Measurements from ENCODE around the gene TM9SF1. TPM values are rescaled to one million over a fixed set of nuclear protein-coding genes. Genes with fewer than 3 reads are reported as not detected.
"Not testable (repeated sequence)": the region's sequence is repeated elsewhere in the genome, so short reads cannot be mapped to it uniquely, and the experiment has no call there.

The TM9SF1 gene
- total RNA-seq, 1 experiment from 2014 or later, result 84.2 TPM

DNA sequence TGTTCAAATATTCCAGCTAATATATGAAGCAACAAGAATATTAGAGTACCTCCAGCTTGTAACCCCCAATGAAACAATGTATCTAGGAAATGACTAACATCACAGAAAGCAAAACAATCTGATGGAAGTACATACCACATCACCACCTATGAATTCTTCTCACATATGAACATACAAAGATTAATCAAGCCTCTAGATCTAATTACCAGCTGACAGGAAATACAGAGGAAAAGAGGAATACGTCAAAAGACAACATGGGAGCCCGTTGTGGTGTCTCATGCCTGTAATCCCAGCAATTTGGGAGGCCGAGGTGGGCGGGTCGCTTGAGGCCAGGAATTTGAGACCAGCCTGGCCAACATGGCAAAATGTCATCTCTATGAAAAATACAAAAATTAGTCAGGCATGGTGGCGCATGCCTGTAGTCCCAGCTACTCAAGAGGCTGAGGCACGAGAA is 29.4 kb upstream of the TM9SF1 start:
- peak; percentile 83 for DNase-seq (ENCODE audit: low read depth)

GRCh38 chr14:24222987-24223386 is 27.7 kb upstream of the TM9SF1 start:
- DNase-seq (ENCODE audit: low read depth), result not testable (repeated sequence)

DNA sequence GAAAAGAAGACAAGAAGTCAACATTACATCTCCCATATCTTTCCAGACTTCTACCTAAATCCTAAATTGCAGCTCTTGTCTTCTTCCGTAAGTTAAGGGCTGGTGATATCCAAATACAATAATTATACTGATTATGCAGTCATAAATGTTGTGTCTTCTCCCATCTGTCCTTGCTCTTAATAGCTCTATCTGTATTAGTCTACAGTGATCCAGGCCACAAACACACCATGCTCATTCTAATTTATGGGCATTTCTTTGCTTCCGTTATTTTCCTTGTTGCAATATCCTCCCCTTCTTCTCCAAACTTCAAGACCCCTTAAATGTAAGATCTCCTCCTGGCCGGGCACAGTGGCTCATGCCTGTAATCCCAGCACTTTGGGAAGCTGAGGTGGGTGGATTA is 24.3 kb upstream of the TM9SF1 start:
- no peak for DNase-seq (ENCODE audit: low read depth)

GRCh38 chr14:24219080-24219479 is 23.8 kb upstream of the TM9SF1 start:
- DNase-seq (ENCODE audit: low read depth), result no peak

DNA sequence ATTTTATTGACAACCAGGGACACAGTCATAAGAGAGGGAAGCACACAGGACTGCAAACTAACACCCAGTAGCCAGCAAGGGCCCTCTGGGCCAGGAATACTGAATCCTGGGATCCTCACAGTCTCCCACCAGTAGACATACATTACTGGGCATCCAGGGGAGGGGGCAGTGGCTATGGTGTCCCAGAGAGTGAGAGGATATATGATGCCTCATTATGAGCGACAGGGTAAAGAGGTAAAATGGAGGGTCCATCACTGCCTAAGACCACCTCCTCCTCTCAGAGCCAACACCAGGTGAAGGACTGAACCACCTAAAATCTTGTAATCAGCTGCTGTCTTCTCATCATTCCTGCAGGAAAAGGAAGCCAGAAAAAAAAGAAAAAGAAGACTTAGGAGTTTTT is 21.6 kb upstream of the TM9SF1 start:
- not testable (repeated sequence) for DNase-seq (ENCODE audit: low read depth)

DNA sequence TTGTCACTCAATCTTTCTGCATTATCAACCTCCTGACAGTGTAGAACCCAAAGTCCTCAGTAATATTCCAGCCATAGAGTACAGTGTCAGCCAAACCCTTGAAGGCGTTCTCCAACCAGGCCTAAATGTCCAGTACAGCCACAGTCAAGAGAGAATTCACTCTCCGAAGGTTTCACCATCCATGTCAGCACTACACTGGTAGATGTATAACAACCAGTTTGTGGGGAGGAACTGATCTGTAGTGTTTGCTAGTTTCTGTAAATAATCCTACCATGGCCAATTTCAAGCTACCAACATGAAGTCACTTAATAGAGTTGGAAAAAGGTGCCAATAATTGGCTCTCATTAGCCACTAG is 21.1 kb upstream of the TM9SF1 start:
- no peak for DNase-seq (ENCODE audit: low read depth)

DNA sequence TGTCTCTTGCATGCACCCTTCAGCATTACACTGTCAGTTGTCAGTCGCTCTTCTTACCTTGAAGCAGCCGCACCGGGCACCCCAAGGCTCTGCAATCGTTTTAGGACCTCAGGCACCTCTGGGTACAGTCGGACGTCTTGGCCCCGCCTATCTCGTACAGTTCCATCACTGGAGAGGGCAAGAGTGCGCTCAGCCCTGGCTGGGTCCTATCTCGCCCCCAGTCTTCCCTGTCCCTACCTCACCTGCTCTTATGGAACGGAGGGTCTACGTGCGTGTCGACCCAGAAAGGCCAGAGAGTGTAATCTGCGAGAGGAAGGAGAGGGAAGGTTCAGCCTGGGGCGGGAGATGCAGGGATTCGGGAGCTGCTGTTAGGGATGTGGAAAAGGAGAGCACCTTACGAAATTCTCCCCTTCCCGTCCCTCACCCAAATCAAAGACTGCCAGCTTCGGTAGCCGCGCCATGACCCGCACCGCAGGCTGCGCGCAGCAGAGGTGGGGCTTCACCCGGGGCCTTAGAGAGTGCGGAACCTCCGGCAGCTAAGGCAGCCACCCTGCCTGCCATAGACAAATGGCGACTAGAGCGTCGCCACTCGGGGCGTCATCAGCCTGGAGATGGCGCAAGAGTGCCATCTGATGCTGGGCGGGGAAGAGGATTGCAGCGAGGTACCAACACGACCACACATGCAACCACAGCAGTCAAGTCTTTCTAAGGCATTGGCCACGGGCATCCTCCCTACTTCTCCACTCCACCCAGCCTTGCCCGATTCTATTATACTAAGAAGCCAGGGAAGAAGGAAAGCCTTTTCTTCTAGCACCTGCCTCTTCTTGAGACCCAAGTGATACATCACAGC is 20.5 kb upstream of the TM9SF1 start, which contains the start of gene MDP1:
MDP1 (minus strand) TSS at position 572 of the 850 bp plus-strand sequence; CDS start at position 461, 111 bp downstream.
- peak; percentile 86 for DNase-seq (ENCODE audit: low read depth)

DNA sequence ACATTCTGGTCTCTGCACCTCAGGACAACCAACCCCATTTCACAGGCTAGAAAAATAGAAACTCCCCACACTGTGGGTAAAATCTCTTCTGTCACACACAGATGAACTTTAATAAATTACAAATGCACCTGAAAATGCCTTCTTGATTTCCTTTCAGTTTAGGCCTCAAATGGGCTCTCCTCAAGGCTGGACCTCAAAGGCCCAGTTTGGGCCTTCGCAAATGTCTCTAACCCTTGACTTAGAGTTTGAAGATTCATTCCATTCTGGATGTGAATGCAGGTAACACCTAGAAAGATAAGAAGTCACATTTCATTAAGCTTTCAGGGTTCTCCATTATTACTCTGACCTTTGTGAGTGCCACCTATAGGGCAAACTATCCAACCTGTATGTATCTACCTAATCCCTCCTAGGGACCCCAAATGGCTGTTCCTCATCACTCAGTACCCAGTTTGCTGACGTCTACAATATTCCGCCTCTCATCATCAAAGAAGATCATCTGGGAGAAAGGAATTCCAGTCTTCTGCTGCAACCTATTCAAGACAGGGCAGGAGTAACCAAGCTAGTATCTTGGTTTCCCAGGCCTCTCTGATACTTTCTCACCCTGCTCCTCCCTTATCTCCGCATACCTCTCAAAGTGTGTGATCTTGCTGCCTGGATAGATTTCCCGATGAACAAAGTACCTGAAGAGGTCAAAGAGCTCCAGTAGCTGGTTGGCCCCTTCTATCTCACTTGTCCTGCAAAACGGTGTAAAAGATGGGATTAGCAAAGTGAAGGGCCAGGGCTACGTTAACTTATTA is 18.8 kb upstream of the TM9SF1 start:
- no peak for DNase-seq (ENCODE audit: low read depth)

DNA sequence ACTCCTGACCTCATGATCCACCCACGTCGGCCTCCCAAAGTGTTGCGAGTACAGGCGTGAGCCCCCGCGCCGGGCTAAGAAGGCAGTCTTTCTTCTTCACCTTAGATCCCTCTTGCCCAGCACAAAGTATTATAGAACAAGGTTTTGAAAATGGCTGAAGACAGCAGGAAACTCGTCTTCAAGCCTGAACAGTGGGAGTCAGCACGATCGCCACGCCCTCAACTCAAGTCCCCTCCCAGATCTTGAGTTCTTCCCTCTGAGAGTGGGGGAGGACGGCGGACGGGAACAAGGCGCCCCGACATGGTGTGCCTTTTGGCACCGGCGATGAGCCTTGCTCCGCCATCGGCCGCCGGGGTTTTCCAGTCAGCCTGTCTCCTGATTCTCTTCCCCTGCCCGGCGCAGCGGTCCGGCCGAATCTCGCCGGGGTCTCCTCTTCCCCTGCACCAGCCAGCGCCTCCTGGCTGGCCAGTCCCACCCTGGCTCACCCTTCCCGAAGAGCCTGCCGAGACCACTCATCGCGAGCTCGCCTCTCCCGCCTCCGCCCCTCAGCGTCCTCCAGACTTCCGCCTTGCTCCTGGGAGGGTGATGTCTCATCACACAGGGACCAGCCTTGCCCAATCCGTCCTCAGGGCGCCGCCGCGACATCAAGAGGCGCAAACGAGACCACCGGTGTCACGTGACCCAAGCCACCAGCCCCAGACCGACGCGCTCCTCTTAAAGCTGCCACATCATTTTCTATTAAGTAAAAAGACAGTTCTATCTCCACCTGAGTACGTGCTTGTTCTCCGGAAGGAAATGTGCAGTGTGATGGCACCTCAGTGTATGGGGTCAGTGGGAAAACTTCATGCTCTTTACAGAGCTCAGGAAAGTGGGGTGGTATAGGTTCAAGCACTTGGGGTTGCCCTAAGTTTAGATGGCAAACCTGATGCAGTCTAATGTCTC is 18.0 kb upstream of the TM9SF1 start, which contains the start of gene CHMP4A:
CHMP4A (minus strand) TSS at position 565 of the 942 bp plus-strand sequence; CDS start at position 516, 49 bp downstream.
- DNase-seq (ENCODE audit: low read depth), result peak; percentile 98

- DNase-seq (ENCODE audit: low read depth), result no peak
Observed at GRCh38 chr14:24211311-24211710, 16.1 kb upstream of the TM9SF1 start.

GRCh38 chr14:24207625-24208024 is 12.4 kb upstream of the TM9SF1 start:
- no peak for DNase-seq (ENCODE audit: low read depth)

DNA sequence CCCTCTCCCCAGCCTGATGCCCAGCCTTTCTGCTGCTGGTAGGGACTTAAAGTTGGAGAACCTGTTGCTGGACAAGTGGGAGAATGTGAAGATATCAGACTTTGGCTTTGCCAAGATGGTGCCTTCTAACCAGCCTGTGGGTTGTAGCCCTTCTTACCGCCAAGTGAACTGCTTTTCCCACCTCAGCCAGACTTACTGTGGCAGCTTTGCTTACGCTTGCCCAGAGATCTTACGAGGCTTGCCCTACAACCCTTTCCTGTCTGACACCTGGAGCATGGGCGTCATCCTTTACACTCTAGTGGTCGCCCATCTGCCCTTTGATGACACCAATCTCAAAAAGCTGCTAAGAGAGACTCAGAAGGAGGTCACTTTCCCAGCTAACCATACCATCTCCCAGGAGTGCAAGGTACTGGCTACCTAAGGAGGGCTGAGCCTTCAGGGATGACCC is 11.9 kb upstream of the TM9SF1 start:
- DNase-seq (ENCODE audit: low read depth), result no peak

DNA sequence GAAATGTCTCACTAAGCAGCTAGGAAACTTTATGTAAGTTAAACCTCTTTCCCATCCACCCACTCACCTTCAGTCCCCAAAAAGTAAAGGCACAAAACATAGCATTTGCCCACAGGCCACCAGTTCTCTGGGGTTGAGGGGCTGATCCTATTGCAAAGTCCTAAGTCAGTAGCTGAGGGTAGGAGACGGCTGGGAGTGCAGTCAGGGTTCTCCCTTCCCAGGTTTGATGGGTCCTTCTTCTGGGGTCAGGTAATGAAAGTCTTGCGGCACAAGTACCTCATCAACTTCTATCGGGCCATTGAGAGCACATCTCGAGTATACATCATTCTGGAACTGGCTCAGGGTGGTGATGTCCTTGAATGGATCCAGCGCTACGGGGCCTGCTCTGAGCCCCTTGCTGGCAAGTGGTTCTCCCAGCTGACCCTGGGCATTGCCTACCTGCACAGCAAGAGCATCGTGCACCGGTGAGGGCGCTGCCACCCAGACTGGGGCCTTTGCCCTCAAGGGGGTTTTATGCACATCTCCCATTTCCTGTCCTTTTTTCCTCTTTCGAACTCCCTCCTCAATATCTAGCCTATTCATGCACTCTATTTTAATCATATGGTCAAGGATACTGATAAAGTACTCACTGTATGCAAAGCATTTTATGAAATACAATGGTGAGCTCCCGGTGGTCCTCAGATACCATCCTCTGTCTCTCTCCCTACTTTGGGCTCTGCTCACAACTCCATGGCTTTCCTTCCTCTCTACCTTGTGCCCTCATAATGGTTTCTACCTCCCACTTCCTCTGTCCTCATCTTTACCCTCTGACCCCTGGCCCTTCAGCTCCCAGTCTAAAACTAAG is 11.2 kb upstream of the TM9SF1 start:
- DNase-seq (ENCODE audit: low read depth), result no peak

DNA sequence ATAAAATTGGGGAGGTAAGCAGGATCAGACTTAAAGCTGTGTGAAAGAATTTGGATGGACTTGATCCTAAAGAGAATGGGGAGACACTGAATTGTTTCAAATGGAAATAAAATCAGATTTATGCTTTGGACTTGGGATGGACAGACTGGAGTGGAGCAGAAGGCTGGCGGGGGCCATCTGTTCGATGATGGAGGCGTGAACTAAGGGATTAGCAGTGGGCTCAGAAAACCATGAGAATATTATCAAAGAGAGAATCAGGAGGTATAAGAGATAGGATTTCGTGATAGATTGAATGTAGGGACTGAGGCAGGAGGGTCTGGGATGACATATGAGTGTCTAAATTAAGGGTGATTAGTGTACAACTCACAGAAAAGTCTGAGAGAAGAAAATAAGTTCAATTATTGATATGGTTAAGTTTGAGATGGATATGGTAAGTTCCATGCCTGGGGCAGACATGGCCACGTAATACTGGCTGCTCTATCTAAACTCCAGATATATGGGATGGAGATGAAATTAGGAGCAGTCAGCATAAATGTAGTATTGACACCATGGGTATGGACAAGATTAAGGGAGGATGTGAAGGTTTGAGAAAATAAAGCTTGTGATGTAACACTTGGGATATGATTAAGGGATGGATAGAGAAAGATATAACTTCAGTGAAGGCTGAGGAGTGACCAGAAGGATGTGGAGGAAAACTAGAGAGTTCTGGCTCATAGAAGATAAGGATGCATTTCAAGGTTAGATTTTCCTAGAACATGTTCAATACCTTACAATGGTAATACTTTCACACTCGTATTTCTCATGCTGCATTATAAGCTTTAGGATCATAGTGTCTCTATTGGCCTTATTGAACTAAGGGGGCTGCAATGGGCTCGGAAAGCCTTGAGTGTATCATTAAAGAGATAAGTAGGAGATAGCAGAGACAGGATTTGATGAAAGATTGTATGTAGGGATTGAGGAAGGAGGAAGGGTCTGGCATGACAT is 9.2 kb upstream of the TM9SF1 start:
- DNase-seq (ENCODE audit: low read depth), result no peak

DNA sequence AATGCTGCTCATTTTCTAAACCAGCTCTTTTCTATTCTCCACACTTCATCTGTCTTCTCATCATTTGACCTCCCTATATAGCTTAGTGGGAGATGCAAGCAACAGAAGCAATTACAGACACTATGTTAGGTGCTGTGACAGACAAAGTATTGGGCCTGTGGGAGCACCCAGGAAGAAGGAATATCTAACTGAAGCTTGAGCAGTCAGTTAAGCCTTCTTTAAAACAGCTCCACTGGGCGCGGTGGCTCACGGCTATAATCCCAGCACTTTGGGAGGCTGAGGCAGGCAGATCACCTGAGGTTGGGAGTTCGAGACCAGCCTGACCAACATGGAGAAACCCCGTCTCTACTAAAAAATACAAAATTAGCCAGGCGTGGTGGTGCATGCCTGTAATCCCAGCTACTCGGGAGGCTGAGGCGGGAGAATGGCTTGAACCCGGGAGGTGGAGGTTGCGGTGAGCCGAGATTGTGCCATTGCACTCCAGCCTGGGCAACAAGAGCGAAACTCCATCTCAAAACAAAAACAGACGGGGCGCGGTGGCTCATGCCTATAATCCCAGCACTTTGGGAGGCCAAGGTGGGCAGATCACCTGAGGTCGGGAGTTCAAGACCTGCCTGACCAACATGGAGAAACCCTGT is 8.1 kb upstream of the TM9SF1 start:
- DNase-seq (ENCODE audit: low read depth), result not testable (repeated sequence)

DNA sequence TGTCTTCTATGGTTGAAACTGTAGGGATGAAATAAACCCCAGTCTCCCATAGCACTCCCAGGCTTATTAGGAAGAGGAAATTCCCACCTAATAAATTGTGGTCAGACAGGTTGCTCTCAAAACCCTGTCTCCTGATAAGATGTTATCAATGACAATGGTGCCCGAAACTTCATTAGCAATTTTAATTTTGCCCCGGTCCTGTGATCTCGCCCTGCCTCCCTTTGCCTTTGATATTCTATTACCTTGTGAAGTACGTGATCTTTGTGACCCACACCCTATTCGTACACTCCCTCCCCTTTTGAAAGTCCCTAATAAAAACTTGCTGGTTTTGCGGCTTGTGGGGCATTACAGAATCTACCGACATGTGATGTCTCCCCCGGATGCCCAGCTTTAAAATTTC is 7.3 kb upstream of the TM9SF1 start:
- not testable (repeated sequence) for DNase-seq (ENCODE audit: low read depth)

- no peak for DNase-seq (ENCODE audit: low read depth)
Observed at GRCh38 chr14:24198814-24199524, 3.7 kb upstream of the TM9SF1 start.

DNA sequence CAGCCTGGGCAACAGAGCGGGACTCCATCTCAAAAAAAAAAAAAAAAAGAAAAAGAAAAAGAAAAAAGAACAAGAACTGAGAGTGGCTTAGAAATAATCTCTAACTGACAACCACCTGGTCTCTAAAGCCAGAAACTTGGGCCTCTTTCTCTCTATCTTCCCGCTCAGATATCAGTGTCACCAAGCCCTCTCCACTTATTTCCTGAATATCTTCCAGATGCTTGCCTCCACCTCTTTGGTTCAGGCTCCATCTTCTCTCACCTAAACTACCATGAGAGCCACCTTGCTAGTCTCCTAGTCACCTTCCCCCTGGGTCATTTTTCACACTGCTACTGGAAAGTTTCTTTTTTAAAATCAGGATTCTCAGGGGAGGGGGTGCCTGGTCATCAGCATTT is 1.8 kb upstream of the TM9SF1 start:
- DNase-seq (ENCODE audit: low read depth), result no peak

All from LHCN-M2 (cell line).